Dermis blood vessel endothelial cell (primary cell): ENCODE data around the gene FHOD3. TPM values are rescaled to one million over a fixed set of nuclear protein-coding genes. Genes with fewer than 3 reads are reported as not detected.
"Not testable (repeated sequence)": the region's sequence is repeated elsewhere in the genome, so short reads cannot be mapped to it uniquely, and the experiment has no call there.

ENCODE experiments used
- DNase-seq: peaks from one replicate; pipeline ENCODE4 v3.0.0; 2010
- total RNA-seq: library from RNA; depleted of rRNA; stranded (reverse); fragments of >200 nt; gene quantifications from 2 replicates; pipeline ENCODE4 v1.2.3, GENCODE V29; 2014

Gene FHOD3
- total RNA-seq, 1 donor from 2014 or later, result 0.34 TPM

- no peak for DNase-seq
These were observed 229.1 kb downstream of the FHOD3 start for GRCh38 chr18:36526611-36527010.

GRCh38 chr18:36527051-36527450 is 229.5 kb downstream of the FHOD3 start:
- no peak for DNase-seq

- DNase-seq, result no peak
These were observed 230.4 kb downstream of the FHOD3 start for GRCh38 chr18:36527740-36528455.

GRCh38 chr18:36529747-36530146 is 232.2 kb downstream of the FHOD3 start:
- no peak for DNase-seq

GRCh38 chr18:36530676-36531405 is 233.3 kb downstream of the FHOD3 start:
- no peak for DNase-seq

- no peak for DNase-seq
These were observed 234.1 kb downstream of the FHOD3 start for GRCh38 chr18:36531636-36532035.

GRCh38 chr18:36532394-36532793 is 234.9 kb downstream of the FHOD3 start:
- no peak for DNase-seq

- no peak for DNase-seq
These were observed 235.3 kb downstream of the FHOD3 start for GRCh38 chr18:36532815-36533214.

GRCh38 chr18:36533446-36534153 is 236.1 kb downstream of the FHOD3 start:
- DNase-seq, result no peak

GRCh38 chr18:36534154-36534688 is 236.7 kb downstream of the FHOD3 start:
- DNase-seq, result no peak

- no peak for DNase-seq
These were observed 237.9 kb downstream of the FHOD3 start for GRCh38 chr18:36535202-36535935.

GRCh38 chr18:36536426-36536825 is 238.9 kb downstream of the FHOD3 start:
- no peak for DNase-seq

GRCh38 chr18:36537289-36537688 is 239.8 kb downstream of the FHOD3 start:
- no peak for DNase-seq

- no peak for DNase-seq
These were observed 242.2 kb downstream of the FHOD3 start for GRCh38 chr18:36539674-36540231.

GRCh38 chr18:36543030-36543429 is 245.5 kb downstream of the FHOD3 start:
- DNase-seq, result no peak

- DNase-seq, result no peak
These were observed 246.6 kb downstream of the FHOD3 start for GRCh38 chr18:36543991-36544725.

GRCh38 chr18:36545821-36546427 is 248.4 kb downstream of the FHOD3 start:
- no peak for DNase-seq

- no peak for DNase-seq
These were observed 249.4 kb downstream of the FHOD3 start for GRCh38 chr18:36546876-36547275.

GRCh38 chr18:36547544-36547943 is 250.0 kb downstream of the FHOD3 start:
- DNase-seq, result no peak

- DNase-seq, result not testable (repeated sequence)
These were observed 253.8 kb downstream of the FHOD3 start for GRCh38 chr18:36551274-36551673.

GRCh38 chr18:36558234-36558633 is 260.7 kb downstream of the FHOD3 start:
- no peak for DNase-seq
